Measurements from ENCODE around the gene DLK2. TPM values are rescaled to one million over a fixed set of nuclear protein-coding genes. Genes with fewer than 3 reads are reported as not detected.

DLK2 gene
- total and polyA plus RNA-seq, 2 of the 13 experiments (the other 11 are each of a cell fraction or from before 2014, with no cell fraction given) = 1.2 to 3.8 TPM

- peak; percentile 89 for TF ChIP-seq ARID5B (CRISPR knock-in tag; IDR thresholded peaks at IDR 0.05)
- peak; percentile 63 for TF ChIP-seq THRA (CRISPR knock-in tag; IDR thresholded peaks at IDR 0.05; ENCODE audit: borderline replicate concordance)
- TF ChIP-seq KDM4B (CRISPR knock-in tag; IDR thresholded peaks at IDR 0.05) = 0 out of 2 replicates have a peak, but pooled peaks have one; percentile 47
- peak; percentile 60; the same call in 1 of the 2 replicates for TF ChIP-seq ZNF24 (IDR thresholded peaks at IDR 0.05)
- TF ChIP-seq ZBTB37 (CRISPR knock-in tag; IDR thresholded peaks at IDR 0.05) = no peak
- no peak for TF ChIP-seq ZNF780A (CRISPR knock-in tag; IDR thresholded peaks at IDR 0.05)
- TF ChIP-seq FOXA3 (CRISPR knock-in tag; IDR thresholded peaks at IDR 0.05) = peak; percentile 63
- TF ChIP-seq TCF7 (IDR thresholded peaks at IDR 0.05; ENCODE audit: low read depth) = 0 out of 2 replicates have a peak, but pooled peaks have one; percentile 7
- peak; percentile 99; the same call in 1 of the 2 replicates for TF ChIP-seq ZSCAN29 (CRISPR knock-in tag; conservative IDR thresholded peaks at IDR 0.05)
- TF ChIP-seq DMAP1 (CRISPR knock-in tag; IDR thresholded peaks at IDR 0.05) = no peak
- TF ChIP-seq MAF1 (CRISPR knock-in tag; IDR thresholded peaks at IDR 0.05; ENCODE audit: borderline replicate concordance) = peak; percentile 69; the same call in 1 of the 2 replicates
- TF ChIP-seq CREM (IDR thresholded peaks at IDR 0.05) = peak; percentile 83
- no peak for TF ChIP-seq CREM (CRISPR knock-in tag; IDR thresholded peaks at IDR 0.05)
- TF ChIP-seq HNF1A (IDR thresholded peaks at IDR 0.05; ENCODE audit: low read depth) = 0 out of 2 replicates have a peak, but pooled peaks have one; percentile 33
- TF ChIP-seq HNF1A (CRISPR knock-in tag; IDR thresholded peaks at IDR 0.05; ENCODE audit: borderline replicate concordance) = no peak
- peak; percentile 77 for TF ChIP-seq U2AF1 (optimal IDR thresholded peaks at IDR 0.05; ENCODE audit: low read depth, low read length)
- TF ChIP-seq SOX5 (CRISPR knock-in tag; IDR thresholded peaks at IDR 0.05; ENCODE audit: borderline replicate concordance) = peak; percentile 80; the same call in 1 of the 2 replicates
- 0 out of 2 replicates have a peak, but pooled peaks have one; percentile 25 for TF ChIP-seq ONECUT2 (CRISPR knock-in tag; IDR thresholded peaks at IDR 0.05)
- TF ChIP-seq ZNF18 (CRISPR knock-in tag; IDR thresholded peaks at IDR 0.05; ENCODE audit: insufficient replicate concordance) = peak; percentile 14
These were observed 35.2 kb upstream of the DLK2 start (continued) for GRCh38 chr6:43490523-43490939.
